Sigmoid colon (tissue), 3 donors: Measurements from ENCODE around the gene DIP2B.

ENCODE experiments used
- CTCF ChIP-seq, 4 experiments: fragments of 450-650 bp in 3 of 4; fragments of 200-600 bp in 1 of 4; IDR thresholded peaks; one replicate each; pipeline ENCODE4 v1.5.1; 2016 to 2019; ENCODE audit warnings: antibody characterized with exemption in 4 of 4, mild to moderate bottlenecking in 3 of 4, moderate library complexity in 2 of 4
- POLR2A ChIP-seq, 2 donors: fragments of 450-650 bp; IDR thresholded peaks; one replicate each; pipeline ENCODE4 v1.6.1; 2016; ENCODE audit warnings: antibody characterized with exemption in 2 of 2, mild to moderate bottlenecking in 2 of 2, moderate library complexity in 2 of 2

- TF ChIP-seq POLR2A (IDR thresholded peaks at IDR 0.05) (no peak), CTCF (IDR thresholded peaks at IDR 0.05) (no peak)
These were observed 219.1 kb downstream of the DIP2B start for GRCh38 chr12:50723865-50724264.
